Measurements from ENCODE around the gene TBCC.
A peak's percentile ranks its signal among the peaks of the same experiment; 100 is the strongest.

Gene TBCC

GRCh38 chr6:42729731-42730130 lies 16.2 kb downstream of the TBCC start:
- no peak overlapping the region for H3K4me2 ChIP-seq (ENCODE audit: insufficient read depth, low read length)
- no peak overlapping the region for H3K4me3 ChIP-seq (ENCODE audit: low read depth in 1 of 2, low read length in 2 of 2)
- H3K27me3 ChIP-seq (ENCODE audit: insufficient read depth, low read length, poor library complexity) = no peaks in the 10 kb centered on the region
- H3K4me1 ChIP-seq (ENCODE audit: insufficient read depth, low read length) = peaks cover 10% of the 10 kb centered on the region
- no peak for DNase-seq
- TF ChIP-seq EZH2 (IDR thresholded peaks at IDR 0.05; ENCODE audit: borderline replicate concordance, low read depth, low read length, severe bottlenecking) = no peak
- TF ChIP-seq, protein P1, sequence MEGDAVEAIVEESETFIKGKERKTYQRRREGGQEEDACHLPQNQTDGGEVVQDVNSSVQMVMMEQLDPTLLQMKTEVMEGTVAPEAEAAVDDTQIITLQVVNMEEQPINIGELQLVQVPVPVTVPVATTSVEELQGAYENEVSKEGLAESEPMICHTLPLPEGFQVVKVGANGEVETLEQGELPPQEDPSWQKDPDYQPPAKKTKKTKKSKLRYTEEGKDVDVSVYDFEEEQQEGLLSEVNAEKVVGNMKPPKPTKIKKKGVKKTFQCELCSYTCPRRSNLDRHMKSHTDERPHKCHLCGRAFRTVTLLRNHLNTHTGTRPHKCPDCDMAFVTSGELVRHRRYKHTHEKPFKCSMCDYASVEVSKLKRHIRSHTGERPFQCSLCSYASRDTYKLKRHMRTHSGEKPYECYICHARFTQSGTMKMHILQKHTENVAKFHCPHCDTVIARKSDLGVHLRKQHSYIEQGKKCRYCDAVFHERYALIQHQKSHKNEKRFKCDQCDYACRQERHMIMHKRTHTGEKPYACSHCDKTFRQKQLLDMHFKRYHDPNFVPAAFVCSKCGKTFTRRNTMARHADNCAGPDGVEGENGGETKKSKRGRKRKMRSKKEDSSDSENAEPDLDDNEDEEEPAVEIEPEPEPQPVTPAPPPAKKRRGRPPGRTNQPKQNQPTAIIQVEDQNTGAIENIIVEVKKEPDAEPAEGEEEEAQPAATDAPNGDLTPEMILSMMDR (IDR thresholded peaks at IDR 0.05; ENCODE audit: borderline replicate concordance, extremely low read depth, low read length, poor library complexity, severe bottlenecking) = no peak
- no peaks in the 10 kb centered on the region for H3K79me2 ChIP-seq (ENCODE audit: insufficient read depth, low read length)
- no peaks in the 10 kb centered on the region for H3K9me3 ChIP-seq (ENCODE audit: insufficient read depth, low read length, severe bottlenecking)
- no peak overlapping the region for H3K27ac ChIP-seq (ENCODE audit: low read length)
- no peaks in the 10 kb centered on the region for H3K36me3 ChIP-seq (ENCODE audit: insufficient read depth, low read length)
- ATAC-seq (ENCODE audit: insufficient read depth, low read depth) = no peak
- no peaks in the 10 kb centered on the region for H4K20me1 ChIP-seq (ENCODE audit: insufficient read depth, low read length)
- H3K9ac ChIP-seq (ENCODE audit: low read depth, low read length) = no peak overlapping the region
- H2AFZ ChIP-seq (ENCODE audit: low read depth, low read length) = no peak overlapping the region; the same call in 1 of the 2 replicates

GRCh38 chr6:42727627-42728026 lies 18.3 kb downstream of the TBCC start:
- Histone ChIP-seq H3K4me3 (ENCODE audit: low read depth in 1 of 2, low read length in 2 of 2) (no peak overlapping the region), H3K36me3 (ENCODE audit: insufficient read depth, low read length) (no peaks in the 10 kb centered on the region), H3K4me2 (ENCODE audit: insufficient read depth, low read length) (no peak overlapping the region), H2AFZ (ENCODE audit: low read depth, low read length) (no peak overlapping the region), H3K4me1 (ENCODE audit: insufficient read depth, low read length) (peaks cover 10% of the 10 kb centered on the region), H4K20me1 (ENCODE audit: insufficient read depth, low read length) (no peaks in the 10 kb centered on the region), H3K27ac (ENCODE audit: low read length) (no peak overlapping the region), H3K9ac (ENCODE audit: low read depth, low read length) (no peak overlapping the region), H3K9me3 (ENCODE audit: insufficient read depth, low read length, severe bottlenecking) (no peaks in the 10 kb centered on the region), H3K79me2 (ENCODE audit: insufficient read depth, low read length) (no peaks in the 10 kb centered on the region), H3K27me3 (ENCODE audit: insufficient read depth, low read length, poor library complexity) (no peaks in the 10 kb centered on the region)
- ATAC-seq (ENCODE audit: insufficient read depth, low read depth) (no peak), DNase-seq (no peak)
- TF ChIP-seq, protein P1 (IDR thresholded peaks at IDR 0.05; ENCODE audit: borderline replicate concordance, extremely low read depth, low read length, poor library complexity, severe bottlenecking) = no peak
- no peak for TF ChIP-seq EZH2 (IDR thresholded peaks at IDR 0.05; ENCODE audit: borderline replicate concordance, low read depth, low read length, severe bottlenecking)

- Histone ChIP-seq H3K27me3 (ENCODE audit: insufficient read depth, low read length, poor library complexity) (no peaks in the 10 kb centered on the region), H4K20me1 (ENCODE audit: insufficient read depth, low read length) (no peaks in the 10 kb centered on the region), H3K4me3 (ENCODE audit: low read depth in 1 of 2, low read length in 2 of 2) (no peak overlapping the region), H3K79me2 (ENCODE audit: insufficient read depth, low read length) (no peaks in the 10 kb centered on the region), H3K27ac (ENCODE audit: low read length) (no peak overlapping the region), H3K9ac (ENCODE audit: low read depth, low read length) (no peak overlapping the region), H3K36me3 (ENCODE audit: insufficient read depth, low read length) (no peaks in the 10 kb centered on the region), H3K9me3 (ENCODE audit: insufficient read depth, low read length, severe bottlenecking) (no peaks in the 10 kb centered on the region), H3K4me1 (ENCODE audit: insufficient read depth, low read length) (peaks cover 10% of the 10 kb centered on the region), H3K4me2 (ENCODE audit: insufficient read depth, low read length) (peak overlapping the region; percentile 56; the same call in 1 of the 2 replicates), H2AFZ (ENCODE audit: low read depth, low read length) (peak overlapping the region; percentile 88; the same call in 1 of the 2 replicates)
- TF ChIP-seq, protein P1 (IDR thresholded peaks at IDR 0.05; ENCODE audit: borderline replicate concordance, extremely low read depth, low read length, poor library complexity, severe bottlenecking) = no peak
- no peak for TF ChIP-seq EZH2 (IDR thresholded peaks at IDR 0.05; ENCODE audit: borderline replicate concordance, low read depth, low read length, severe bottlenecking)
- DNase-seq = no peak
- ATAC-seq (ENCODE audit: insufficient read depth, low read depth) = no peak
Measured at GRCh38 chr6:42727087-42727611, 18.8 kb downstream of the TBCC start.

Measured in DND-41 (cell line).